Measurements from ENCODE around the gene ZNHIT2. TPM values are rescaled to one million over a fixed set of nuclear protein-coding genes. Genes with fewer than 3 reads are reported as not detected.

The ZNHIT2 gene
- total RNA-seq, 3 donors from 2014 or later: 5.1 to 8.3 (median 6.0) TPM

GRCh38 chr11:65077451-65077850 lies 40.0 kb downstream of the ZNHIT2 start:
- Histone ChIP-seq H3K4me3 (no peak overlapping the region), H3K36me3 (ENCODE audit: low read depth) (no peaks in the 10 kb centered on the region), H3K4me1 (ENCODE audit: low read depth) (peaks cover 3% of the 10 kb centered on the region), H3K9me3 (no peaks in the 10 kb centered on the region)
- ATAC-seq (no peak), DNase-seq (no peak)
- intact Hi-C loops (cut with DNase I, micrococcal nuclease): no loop called here
- no peak for TF ChIP-seq CTCF (IDR thresholded peaks at IDR 0.05)

GRCh38 chr11:65072631-65072966 lies 44.9 kb downstream of the ZNHIT2 start:
- no peak for TF ChIP-seq CTCF (IDR thresholded peaks at IDR 0.05)
- Histone ChIP-seq H3K9me3 (no peaks in the 10 kb centered on the region), H3K36me3 (ENCODE audit: low read depth) (no peaks in the 10 kb centered on the region), H3K4me3 (no peak overlapping the region), H3K4me1 (ENCODE audit: low read depth) (no peaks in the 10 kb centered on the region)
- DNase-seq: no peak
- intact Hi-C loops (cut with DNase I, micrococcal nuclease): no loop called here
- ATAC-seq: no peak

- no peaks in the 10 kb centered on the region for H3K36me3 ChIP-seq (ENCODE audit: low read depth)
- H3K9me3 ChIP-seq: no peaks in the 10 kb centered on the region
- DNase-seq: no peak
- intact Hi-C loops (cut with DNase I, micrococcal nuclease): no loop called here
- no peak for ATAC-seq
- no peak overlapping the region for H3K4me3 ChIP-seq
- TF ChIP-seq CTCF (IDR thresholded peaks at IDR 0.05): no peak
- no peaks in the 10 kb centered on the region for H3K4me1 ChIP-seq (ENCODE audit: low read depth)
Measured at GRCh38 chr11:65071907-65072630, 45.4 kb downstream of the ZNHIT2 start.

GRCh38 chr11:65069217-65069616 lies 48.3 kb downstream of the ZNHIT2 start:
- ATAC-seq: no peak
- no peaks in the 10 kb centered on the region for H3K4me1 ChIP-seq (ENCODE audit: low read depth)
- DNase-seq: no peak
- no peaks in the 10 kb centered on the region for H3K36me3 ChIP-seq (ENCODE audit: low read depth)
- no peaks in the 10 kb centered on the region for H3K9me3 ChIP-seq
- TF ChIP-seq CTCF (IDR thresholded peaks at IDR 0.05): no peak
- intact Hi-C loops (cut with DNase I, micrococcal nuclease): no loop called here
- H3K4me3 ChIP-seq: no peak overlapping the region

- intact Hi-C loops (cut with DNase I, micrococcal nuclease): no loop called here
- DNase-seq: no peak
- H3K36me3 ChIP-seq (ENCODE audit: low read depth): no peaks in the 10 kb centered on the region
Measured at GRCh38 chr11:65067446-65067845, 50.1 kb downstream of the ZNHIT2 start.

More at GRCh38 chr11:65067446-65067845, 50.1 kb downstream of the ZNHIT2 start:
- no peak for ATAC-seq
- Histone ChIP-seq H3K4me1 (ENCODE audit: low read depth) (no peaks in the 10 kb centered on the region), H3K9me3 (no peaks in the 10 kb centered on the region), H3K4me3 (no peak overlapping the region)
- no peak for TF ChIP-seq CTCF (IDR thresholded peaks at IDR 0.05)

All from mucosa of descending colon (tissue), 3 donors.